Upper lobe of left lung (tissue), 4 donors: ENCODE measurements around the gene MRM1.

Experiments
- EP300 ChIP-seq, 4 donors: sonication (generic); formaldehyde crosslinking; IDR thresholded peaks; one replicate each; pipeline ENCODE4 v1.5.1; 2017; ENCODE audit warnings: antibody characterized with exemption in 4 of 4, control low read depth in 2 of 4
- POLR2A ChIP-seq, 4 donors: fragments of 450-650 bp; IDR thresholded peaks; one replicate each; pipeline ENCODE4 v1.5.1; 2016 to 2017; ENCODE audit warnings: antibody characterized with exemption in 4 of 4, mild to moderate bottlenecking in 2 of 4
- POLR2AphosphoS5 ChIP-seq, 2 donors: sonication (generic); formaldehyde crosslinking; IDR thresholded peaks; one replicate each; pipeline ENCODE4 v1.5.1; 2017; ENCODE audit warnings: antibody characterized with exemption in 2 of 2
- TF ChIP-seq, protein P1 (sequence below), 6 experiments: fragments of 450-650 bp in 4 of 6; fragments of 200-600 bp in 2 of 6; sonication (generic) in 2 of 6; IDR thresholded peaks; one replicate each; pipeline ENCODE4 v1.5.1; 2016 to 2019; ENCODE audit warnings: antibody characterized with exemption in 6 of 6

DNA sequence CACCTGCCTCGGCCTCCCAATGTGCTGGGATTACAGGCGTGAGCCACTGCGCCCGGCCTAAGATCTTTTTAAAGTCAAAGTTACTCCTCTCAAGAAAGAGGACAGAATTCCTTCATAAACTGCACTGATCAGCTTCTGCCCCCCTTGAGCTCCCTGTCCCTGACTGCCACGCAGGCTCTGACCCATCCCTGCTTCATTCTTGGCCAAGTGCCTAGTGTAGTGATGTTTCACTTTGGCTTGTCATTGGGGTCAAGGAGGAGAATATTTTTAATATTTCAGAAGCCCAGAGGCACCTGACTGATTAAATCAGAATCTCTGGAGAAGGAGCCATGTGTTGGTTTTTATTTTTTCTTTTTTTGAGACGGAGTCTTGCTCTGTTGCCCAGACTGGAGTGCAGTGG lies 9.1 kb downstream of the MRM1 start:
- no peak for TF ChIP-seq POLR2A (IDR thresholded peaks at IDR 0.05)
- TF ChIP-seq, protein P1, sequence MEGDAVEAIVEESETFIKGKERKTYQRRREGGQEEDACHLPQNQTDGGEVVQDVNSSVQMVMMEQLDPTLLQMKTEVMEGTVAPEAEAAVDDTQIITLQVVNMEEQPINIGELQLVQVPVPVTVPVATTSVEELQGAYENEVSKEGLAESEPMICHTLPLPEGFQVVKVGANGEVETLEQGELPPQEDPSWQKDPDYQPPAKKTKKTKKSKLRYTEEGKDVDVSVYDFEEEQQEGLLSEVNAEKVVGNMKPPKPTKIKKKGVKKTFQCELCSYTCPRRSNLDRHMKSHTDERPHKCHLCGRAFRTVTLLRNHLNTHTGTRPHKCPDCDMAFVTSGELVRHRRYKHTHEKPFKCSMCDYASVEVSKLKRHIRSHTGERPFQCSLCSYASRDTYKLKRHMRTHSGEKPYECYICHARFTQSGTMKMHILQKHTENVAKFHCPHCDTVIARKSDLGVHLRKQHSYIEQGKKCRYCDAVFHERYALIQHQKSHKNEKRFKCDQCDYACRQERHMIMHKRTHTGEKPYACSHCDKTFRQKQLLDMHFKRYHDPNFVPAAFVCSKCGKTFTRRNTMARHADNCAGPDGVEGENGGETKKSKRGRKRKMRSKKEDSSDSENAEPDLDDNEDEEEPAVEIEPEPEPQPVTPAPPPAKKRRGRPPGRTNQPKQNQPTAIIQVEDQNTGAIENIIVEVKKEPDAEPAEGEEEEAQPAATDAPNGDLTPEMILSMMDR (IDR thresholded peaks at IDR 0.05), result no peak
- no peak for TF ChIP-seq POLR2AphosphoS5 (IDR thresholded peaks at IDR 0.05)
- TF ChIP-seq EP300 (IDR thresholded peaks at IDR 0.05), result no peak
